HG02884 (cell line): Measurements from ENCODE around the gene STUB1.

Source experiments
- ATAC-seq: cut with Tn5 transposase; IDR thresholded peaks from one replicate; pipeline ENCODE4 v1.9.1; 2021; ENCODE audit warnings: mild to moderate bottlenecking, moderate library complexity; ENCODE audit not compliant: unreplicated experiment

The STUB1 gene

DNA sequence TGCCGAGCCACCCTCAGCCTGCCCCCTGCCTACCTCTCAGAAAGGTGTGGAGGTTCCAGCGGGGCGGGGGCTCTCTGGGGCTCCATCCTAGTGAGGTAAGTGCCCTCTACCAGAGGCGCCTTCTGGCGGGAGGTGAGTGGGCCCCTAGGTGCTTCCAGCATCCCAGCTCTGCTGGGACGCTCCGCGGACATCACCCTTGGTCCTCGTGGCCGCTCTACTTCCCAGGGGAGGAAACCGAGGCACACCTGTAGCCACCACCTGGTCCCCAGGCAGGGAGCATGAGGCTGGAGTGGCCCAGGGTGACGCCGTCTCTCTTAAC is 37.2 kb upstream of the STUB1 start:
- ATAC-seq = no peak

DNA sequence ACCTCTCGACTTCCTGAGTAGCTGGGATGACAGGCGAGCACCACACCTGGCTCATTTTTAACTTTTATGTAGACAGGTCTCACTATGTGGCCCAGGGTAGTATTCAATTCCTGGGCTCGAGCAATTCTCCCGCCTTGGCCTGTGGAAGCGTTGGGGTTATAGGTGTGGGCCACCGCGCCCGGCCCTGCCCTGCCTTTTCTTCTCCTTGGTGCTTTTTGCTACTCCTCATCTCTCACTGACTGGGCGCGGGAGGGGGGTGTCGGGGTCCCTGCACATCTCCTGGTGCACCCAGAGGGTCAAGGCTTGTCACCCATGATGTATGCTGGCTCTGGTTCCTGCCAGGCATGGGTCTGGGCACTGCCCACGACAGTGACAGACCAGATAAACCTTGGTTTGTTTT is 35.7 kb upstream of the STUB1 start:
- no peak for ATAC-seq

DNA sequence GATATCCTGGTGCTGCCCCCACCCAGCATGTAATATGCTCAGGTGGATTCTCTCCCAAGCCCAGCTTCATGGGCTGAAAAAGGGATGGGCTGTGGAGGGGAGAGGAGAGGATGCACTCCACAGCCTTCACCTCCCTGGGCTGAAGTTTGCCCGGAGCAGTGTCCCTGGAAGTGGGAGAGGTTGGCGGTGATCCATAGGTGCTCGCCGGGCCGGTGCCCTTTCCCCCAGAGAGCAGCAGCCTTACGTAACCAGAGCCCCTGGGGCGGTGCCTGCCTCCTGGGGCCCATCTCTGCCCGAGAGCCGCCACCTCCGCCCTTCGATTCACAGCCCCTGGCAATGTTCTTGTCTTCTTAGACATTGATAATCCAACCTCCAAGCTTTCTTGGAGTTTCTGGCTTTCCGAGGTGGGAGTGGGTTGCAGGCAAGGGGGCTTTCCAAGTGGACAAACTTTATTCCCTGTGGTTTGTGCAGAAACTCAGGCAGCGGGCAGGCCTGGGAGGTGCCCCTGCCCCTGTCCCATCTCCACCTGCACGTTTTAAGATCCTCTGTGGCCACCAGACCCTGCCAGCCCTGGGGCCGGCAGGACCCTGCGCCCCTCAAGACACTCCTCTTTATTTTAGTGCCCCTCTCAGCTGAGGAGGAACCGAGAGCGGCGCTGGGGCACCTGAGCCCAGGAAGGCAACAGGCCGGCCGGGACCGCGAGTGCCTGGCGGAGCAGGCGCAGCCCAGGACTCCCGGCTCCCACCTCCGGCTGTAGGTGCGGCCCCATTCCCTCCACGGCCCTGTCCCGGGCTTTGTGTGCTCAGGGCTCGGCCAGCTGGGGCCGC is 34.1 kb upstream of the STUB1 start:
- no peak for ATAC-seq

DNA sequence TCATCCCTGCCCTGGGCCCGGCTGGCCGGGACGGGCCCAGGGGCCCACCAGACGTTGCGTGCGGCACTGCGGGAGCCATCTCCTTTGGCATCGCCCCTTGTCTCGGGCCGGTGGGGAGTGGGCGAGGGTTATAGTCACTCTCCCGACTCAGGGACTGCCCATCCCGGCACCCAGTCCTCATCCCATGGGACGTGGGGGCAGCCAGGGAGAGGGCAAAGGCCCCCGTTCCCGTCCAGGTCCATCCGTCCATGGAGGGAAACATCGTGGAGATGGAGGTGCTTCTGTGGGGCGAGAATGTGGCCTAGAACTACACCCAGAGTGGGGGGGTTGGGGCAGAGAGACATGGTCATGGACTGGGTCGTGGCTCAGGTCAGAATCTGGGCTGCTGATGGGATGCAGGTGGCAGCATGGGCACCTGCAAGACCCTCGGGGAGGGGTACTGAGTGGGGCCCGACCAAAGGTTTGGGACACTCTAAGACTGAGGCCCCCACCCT is 33.5 kb upstream of the STUB1 start:
- ATAC-seq = no peak

DNA sequence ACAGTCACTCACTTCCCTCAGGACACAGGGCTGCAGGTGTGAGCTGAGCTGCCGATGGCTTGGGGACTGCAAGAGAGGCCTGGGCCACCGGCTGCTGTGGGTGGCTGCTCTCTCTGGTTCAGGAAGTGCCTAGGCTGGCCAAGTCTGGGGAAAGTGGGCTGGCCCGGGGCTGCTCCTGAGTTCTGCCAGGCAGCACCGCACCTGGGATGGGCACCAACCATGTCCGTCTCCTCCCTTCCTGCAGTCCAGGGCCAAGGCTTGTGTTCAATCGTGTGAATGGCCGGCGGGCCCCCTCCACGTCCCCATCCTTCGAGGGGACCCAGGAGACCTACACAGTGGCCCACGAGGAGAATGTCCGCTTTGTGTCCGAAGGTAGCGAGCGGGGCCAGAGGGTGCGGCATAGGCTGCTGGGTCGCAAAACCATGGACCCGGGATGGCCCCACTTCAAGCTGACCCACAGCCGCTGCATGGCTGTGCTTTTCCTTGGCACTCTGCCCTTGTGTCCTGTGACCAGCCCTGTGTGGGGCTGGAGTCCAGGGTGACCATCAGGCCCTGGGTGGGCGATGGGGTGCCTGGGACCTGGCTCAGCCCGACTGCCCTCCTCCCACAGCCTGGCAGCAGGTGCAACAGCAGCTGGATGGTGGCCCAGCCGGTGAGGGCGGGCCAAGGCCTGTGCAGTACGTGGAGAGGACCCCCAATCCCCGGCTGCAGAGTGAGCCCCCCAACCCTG is 32.9 kb upstream of the STUB1 start:
- no peak for ATAC-seq

DNA sequence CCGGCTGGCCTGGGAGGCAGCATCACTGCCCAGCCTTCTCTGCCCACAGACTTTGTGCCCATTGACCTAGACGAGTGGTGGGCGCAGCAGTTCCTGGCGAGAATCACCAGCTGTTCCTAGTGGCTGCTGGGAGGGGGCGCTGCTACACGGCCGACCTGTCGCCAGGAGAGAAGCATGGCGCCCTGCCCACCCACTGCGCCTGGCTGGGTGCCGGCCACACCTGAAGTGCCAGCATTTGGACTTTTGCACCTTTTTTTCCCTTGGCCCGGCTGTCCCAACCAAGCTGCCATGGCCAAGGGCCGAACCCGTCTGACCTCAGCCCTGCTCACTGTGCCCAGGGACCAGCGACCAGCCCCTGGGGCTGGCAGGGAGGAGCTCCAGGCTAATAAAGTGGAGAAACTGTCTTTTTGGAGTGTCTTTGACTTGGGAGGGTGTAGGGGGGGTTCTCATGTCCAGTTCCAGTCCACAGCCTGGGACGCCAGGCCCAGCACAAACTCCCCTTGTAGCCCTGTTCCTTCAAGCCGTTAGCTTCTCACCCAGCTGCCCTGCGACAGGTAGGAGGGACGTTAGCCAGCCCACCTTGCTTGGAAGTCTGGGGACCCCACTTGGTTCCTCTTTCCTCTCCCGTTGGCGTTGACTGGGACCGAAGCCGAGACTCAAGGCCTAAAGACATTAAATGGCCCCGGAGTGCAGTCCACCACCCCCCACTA is 32.0 kb upstream of the STUB1 start:
- no peak for ATAC-seq

DNA sequence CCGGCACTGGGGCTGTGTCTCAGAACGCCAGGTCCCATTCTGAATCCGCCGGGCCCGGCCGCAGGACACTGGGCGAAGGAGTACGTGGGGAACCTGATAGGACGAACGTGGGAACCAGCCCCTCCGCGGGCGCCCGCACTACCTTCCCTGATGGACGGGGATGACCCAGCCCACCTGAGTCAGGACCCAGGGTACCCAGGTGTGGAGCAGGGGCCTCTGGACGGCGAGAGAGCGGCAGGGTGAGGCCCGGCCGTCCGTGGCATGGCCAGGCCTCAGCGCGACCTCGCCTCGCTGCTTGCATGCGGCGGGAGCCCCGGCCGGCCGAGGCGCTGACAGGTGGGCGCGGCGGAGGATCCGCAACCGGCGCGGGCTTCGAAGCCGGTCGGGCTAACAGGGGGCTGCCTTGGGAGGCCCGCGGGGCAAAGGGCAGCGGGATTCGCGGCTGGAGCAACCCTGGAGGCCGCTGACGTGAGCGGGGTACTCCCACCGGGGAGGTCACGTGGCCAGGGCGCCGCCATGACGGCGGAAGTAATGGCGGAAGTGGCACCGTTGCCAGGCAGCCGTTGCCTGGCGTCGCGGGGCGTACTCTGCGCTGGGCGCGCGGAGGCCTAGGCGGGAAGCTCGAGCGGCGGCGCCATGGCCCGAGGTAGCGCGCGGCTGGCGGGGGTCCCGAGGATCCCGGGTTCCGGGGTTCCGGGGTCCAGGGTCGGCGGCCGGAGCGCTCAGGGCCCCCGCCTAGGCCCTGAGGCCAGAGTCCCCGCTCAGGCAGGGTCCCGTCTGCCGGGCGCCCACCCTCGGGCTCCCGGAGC is 31.2 kb upstream of the STUB1 start, which contains the start of gene WDR90:
WDR90 (plus strand) TSS at position 585 of the 809 bp plus-strand sequence; CDS start at position 637, 52 bp downstream.
- peak; percentile 67 for ATAC-seq

DNA sequence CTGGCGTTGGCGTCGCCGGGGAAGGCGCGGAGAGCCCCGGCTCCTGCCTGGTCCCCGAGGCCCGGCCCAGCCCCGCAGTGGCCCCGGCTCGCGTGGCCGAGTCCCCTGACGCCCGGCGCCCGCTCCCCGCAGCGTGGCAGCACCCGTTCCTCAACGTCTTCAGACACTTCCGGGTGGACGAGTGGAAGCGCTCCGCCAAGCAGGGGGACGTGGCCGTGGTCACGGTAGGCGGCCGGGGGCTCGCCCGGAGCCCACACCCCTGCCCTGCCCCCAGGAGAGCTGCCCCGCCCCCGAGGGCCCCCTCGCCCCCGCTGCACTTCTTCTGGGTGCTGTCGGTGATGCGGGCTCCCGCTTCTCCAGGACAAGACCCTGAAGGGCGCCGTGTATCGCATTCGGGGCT is 30.6 kb upstream of the STUB1 start:
- ATAC-seq = peak; percentile 16

DNA sequence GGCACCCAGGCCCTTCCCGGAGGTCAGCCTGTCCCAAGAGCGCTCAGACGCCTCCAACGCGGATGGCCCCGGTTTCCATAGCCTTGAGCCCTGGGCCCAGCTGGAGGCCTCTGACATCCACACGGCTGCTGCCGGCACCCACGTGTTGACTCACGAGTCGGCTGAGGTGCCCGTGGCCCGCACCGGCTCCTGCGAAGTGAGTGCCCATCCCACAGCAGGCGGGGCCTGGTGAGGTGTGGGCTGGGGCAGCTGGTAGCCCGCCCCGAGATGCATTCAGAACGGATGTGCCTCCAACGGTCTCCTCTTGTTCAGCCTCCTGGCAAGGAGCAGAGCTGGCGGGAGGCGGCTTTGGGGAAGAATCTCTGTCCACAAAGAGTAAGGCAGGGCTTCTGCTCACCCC is 28.4 kb upstream of the STUB1 start:
- no peak for ATAC-seq

DNA sequence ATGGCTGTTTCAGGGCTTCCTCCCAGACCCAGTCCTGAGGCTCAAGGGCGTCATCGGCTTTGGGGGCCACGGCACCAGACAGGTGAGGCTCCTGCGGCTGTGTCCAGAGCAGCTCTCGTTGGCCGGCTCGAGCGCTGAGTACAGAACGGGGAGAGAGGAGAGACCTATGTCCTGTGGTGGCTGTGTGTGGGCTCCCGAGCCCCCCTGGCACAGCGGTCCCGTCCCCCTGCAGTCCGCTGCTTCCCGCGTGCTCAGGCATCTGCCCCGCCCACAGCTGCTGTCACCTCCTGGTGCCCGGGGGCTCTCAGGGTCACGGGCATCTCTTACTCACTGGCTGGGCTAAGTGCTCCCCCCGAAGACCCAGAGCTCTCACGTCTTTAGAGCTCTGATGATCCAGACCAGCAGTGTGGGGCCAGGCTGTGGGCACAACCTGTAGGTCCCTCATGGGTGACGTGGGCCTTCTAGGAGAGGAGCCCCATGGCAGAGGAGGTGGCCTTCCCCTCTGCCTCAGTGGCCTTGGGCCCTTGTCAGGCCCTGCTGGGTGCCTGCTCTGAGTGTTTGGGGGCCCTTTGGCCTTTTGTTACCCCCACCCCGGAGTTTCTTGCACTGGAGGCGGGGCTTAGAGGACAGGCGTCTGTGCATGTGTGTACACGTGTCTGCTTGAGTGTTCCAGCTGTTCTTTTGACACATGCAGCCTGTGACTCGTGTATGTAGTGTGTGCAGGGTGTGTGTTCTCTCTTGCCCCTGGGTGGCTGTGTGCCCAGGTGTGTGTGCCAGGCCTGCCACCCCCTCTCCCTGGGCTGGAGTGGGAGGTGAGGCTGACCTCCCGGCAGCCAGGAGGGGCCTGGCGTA is 27.5 kb upstream of the STUB1 start:
- ATAC-seq = no peak

DNA sequence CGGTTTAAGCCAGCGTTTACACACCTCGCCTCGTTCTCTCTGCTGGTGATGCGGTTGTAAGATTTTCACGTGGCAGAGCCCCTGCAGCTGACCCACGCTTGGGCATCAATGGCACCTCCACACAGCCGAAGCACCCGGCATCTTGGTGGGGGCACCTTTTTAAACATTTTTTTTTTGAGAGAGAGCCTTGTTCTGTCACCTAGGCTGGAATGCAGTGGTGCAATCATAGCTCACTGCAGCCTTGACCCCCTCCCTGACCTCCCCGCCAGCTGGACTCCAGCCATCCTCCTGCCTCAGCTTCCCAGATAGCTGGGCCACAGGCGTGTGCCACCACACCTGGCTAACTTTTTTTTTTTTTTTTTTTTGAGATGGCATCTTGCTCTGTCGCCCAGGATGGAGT is 26.2 kb upstream of the STUB1 start:
- no peak for ATAC-seq

DNA sequence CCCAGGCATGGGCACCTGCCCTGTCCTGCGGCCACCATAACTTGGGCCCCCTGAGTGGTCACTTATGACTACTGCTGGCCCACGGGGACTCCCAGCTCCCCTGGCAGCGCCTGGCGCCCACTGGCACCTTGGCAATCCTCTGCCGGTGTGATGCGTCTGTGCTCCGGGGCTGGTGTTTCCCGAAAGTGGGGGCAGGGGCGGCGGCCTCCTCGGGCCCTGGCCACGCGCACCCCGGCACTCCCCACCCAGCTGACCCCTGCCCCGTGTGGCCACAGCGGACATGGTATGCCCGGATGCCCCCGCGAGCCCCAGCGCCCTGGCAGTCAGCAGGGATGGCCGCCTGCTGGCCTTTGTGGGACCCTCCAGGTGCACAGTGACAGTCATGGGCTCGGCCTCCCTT is 22.7 kb upstream of the STUB1 start:
- ATAC-seq = no peak

DNA sequence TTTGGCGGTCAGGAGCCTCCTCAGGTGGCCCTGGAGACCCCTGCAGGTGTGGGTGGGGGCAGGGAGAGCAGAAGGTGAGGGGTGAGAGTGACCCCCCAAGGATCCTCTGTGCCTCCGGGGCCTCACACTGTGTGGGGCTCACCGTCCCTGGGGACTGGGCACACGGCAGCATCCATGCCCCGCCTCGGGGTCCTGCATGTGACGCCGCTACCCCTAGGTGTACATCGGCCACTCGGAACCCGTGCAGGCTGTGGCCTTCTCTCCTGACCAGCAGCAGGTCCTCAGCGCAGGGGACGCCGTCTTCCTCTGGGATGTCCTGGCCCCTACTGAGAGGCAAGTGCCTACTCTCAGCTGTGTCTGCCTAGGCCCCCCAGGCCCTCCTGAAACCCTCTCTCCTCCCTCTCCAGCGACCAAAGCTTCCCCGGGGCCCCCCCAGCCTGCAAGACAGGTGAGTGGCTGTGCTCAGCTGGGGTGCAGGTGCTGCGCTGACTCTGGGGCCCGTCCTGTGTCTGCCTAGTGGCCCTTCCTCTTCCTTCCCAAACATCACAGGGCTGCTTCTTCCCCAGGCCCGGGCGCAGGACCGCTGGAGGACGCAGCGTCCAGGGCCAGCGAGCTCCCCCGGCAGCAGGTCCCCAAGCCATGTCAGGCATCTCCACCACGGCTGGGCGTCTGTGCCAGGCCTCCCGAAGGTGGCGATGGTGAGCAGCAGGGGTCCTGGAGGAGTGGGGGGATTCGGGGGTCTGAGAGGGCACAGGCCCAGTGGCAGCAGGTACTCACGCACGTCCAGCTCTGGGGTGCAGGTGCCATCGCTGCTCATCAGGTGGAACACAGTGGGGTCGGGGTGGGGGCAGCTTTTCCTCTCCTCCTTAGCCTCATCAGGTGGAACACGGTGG is 21.3 kb upstream of the STUB1 start:
- no peak for ATAC-seq

DNA sequence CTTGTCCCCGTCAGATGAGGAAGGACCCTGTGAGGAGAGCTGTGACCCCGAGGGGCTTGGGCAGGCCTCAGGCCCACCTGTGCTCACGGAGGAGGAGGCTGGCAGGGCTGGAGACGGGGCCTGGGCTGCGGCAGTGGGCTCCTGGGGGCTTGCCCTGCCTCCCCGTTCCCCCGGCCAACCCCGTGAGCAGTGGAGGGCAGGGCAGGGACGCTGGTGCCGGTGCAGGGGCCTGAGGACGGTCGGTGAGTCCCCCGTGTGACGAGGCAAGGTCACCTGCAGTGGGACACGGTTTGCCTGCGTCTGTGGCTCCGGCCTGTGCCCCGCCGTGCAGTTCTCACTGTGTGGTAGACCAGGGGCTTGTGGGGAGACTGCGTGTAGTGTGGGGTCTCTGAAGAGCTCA is 20.6 kb upstream of the STUB1 start:
- ATAC-seq = no peak

DNA sequence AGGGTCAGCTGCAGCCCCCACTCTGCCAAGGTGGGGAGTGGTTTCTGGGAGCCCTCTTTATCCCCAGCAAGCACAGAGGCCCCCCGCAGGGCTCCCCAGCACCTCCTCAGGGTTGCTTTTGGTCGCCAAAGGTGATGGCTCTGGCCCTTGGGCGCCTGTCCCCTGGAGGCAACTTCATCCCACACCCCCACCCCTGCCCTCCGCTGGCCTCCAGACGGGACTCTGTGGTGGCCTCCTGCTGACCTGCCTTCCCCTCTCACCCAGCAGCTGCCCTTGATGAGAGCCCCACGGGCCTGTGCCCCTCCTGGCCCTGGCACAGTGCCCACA is 20.1 kb upstream of the STUB1 start:
- ATAC-seq = no peak

DNA sequence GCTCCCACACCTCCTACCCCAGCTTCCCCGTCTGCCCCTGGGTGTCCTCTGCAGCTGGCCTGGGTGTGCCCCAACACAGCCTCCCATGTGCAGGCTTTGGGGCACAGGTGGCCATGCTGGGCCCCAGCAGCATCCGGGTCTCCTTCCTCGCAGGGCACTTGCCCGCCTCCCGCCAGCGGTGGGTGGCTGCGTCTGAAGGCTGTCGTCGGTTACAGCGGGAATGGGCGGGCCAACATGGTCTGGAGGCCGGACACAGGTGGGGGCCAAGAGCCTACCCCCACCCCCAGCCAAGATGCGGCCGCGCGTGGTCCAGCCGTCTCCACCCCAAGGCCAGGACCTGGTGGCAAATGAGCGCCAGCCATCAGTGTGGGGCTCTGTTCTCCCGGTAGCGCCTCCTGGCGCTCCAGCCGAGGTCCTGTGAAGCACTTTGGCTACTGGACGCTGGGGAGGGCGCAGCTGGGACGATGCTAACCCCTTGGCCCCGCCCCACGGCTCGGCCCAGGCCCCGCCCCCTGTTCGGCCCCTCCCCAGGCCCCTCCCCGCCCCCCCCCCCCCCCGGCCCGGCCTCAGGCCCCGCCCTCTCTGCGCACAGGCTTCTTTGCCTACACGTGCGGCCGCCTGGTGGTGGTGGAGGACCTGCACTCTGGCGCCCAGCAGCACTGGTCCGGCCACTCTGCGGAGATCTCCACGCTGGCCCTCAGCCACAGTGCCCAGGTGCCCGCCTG is 19.6 kb upstream of the STUB1 start:
- ATAC-seq = no peak

DNA sequence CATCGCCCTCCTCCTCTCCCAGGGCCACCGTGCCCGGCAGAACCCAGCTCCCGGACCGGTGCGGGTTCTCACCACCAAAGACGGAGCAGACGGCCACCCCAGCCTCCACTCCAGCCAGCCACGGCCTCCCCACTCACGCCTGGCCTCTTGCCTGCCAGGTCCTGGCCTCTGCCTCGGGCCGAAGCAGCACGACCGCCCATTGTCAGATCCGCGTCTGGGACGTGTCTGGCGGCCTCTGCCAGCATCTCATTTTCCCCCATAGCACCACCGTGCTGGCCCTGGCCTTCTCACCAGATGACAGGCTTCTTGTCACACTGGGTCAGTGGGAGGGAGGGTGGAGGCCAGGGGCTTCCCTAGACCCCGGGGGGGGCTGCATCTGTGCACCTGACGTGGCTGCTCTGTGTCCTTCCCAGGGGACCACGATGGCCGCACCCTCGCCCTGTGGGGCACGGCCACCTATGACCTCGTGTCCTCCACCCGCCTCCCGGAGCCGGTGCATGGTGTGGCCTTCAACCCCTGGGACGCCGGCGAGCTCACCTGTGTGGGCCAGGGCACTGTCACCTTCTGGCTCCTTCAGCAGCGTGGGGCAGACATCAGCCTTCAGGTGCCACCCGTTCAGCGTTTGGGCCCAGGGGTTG is 18.9 kb upstream of the STUB1 start:
- ATAC-seq = no peak

DNA sequence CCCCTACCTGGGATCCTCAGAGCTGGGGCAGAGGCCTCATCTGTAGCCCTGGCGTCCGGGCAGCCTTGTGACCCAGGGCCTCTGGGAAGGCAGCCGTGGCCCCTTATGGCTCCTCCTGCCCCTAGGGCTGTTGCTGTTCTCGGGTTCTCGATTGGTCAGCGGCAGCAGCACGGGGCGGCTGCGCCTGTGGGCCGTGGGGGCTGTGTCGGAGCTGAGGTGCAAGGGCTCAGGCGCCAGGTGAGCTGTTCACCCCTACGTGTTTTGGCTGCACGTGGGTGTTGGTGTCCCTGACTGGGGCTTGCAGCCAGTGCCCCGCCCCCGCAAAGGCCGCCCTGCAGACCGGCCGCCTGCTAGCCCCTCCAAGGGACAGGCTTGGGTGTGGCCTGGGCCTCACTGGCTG is 18.1 kb upstream of the STUB1 start:
- ATAC-seq = no peak
